ENCODE results near the gene OCA2. TPM values are rescaled to one million over a fixed set of nuclear protein-coding genes. Genes with fewer than 3 reads are reported as not detected.

Gene OCA2
- polyA plus RNA-seq, 1 experiment: not detected

- H3K27me3 ChIP-seq (ENCODE audit: control insufficient read depth, insufficient read depth, low read length): no peaks in the 10 kb centered on the region
- POLR2A ChIA-PET: no interaction called here
- TF ChIP-seq CTCF (IDR thresholded peaks at IDR 0.05; ENCODE audit: low read depth, low read length): no peak
- peaks cover 13% of the 10 kb centered on the region for H3K9me3 ChIP-seq (ENCODE audit: control insufficient read depth, insufficient read depth, low read length)
- no peak for DNase-seq (ENCODE audit: low read depth, low spot score)
- no peak overlapping the region for H3K27ac ChIP-seq (ENCODE audit: low read depth, low read length)
- H3K4me3 ChIP-seq (ENCODE audit: low read depth, low read length): no peak overlapping the region
- CTCF ChIA-PET: no interaction called here
Measured at GRCh38 chr15:27831384-27832236, 267.5 kb downstream of the OCA2 start.

DNA sequence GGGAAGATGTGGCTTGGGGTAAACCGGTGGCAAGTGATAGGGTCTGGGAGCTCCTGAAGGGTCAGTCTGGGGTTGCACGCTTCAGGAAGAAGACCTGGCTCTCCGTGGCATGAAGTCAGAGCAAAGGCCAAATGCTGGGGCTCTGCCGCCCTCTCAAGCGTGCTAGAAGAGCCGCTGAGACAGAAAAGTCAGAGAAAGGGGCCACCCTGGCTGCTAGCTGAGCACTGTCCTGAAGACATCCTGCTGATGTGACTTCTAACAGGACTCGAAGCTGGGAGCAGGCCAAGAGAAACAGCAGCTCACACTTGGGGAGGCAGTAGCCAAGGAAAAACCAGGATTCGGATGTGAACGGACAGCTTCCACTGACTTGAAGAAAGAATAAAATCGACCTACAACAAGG lies 270.4 kb downstream of the OCA2 start:
- DNase-seq (ENCODE audit: low read depth, low spot score): no peak
- no peaks in the 10 kb centered on the region for H3K27me3 ChIP-seq (ENCODE audit: control insufficient read depth, insufficient read depth, low read length)
- H3K27ac ChIP-seq (ENCODE audit: low read depth, low read length): no peak overlapping the region
- no peak for TF ChIP-seq CTCF (IDR thresholded peaks at IDR 0.05; ENCODE audit: low read depth, low read length)
- CTCF ChIA-PET: no interaction called here
- POLR2A ChIA-PET: no interaction called here
- peaks cover 22% of the 10 kb centered on the region for H3K9me3 ChIP-seq (ENCODE audit: control insufficient read depth, insufficient read depth, low read length)
- H3K4me3 ChIP-seq (ENCODE audit: low read depth, low read length): no peak overlapping the region

DNA sequence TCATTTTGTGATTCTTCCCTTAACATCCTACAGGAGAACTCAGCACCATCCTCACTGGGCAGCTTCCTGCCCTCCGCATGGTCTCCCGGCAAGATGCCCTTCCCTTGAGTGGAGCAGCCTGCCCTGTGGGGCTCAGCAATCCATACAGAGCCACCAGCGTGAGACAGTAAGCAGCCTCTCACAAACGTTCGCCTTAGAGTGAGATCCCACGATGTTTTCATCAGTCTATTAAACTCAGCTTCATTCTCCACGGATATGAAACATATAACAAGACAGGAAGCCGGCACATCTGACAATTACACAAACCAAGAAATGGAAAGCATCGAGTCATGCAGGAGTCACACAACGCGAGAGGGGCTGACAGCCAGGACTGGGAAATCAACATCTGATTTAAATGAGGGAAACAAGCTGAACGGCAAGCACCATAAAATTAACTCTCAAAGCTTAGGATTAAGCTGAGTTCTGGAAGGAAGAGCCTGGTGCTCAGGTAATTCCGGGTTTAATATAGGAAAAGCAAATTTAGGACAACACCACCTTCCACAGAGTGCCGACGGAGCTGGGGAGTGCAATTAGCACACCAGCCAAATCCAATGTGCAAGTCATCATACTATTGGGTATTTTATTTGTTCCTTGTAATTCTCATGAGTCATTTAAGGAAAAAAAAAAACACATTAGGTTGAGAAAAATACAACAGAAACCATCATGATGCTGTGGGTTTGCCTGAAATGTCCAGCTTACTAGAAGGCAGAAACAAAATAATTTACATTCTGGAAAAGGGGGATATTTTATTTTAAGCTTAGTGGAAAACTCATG lies 272.0 kb downstream of the OCA2 start:
- Histone ChIP-seq H3K27me3 (ENCODE audit: control insufficient read depth, insufficient read depth, low read length) (no peaks in the 10 kb centered on the region), H3K9me3 (ENCODE audit: control insufficient read depth, insufficient read depth, low read length) (peaks cover 18% of the 10 kb centered on the region; the same call in 1 of the 2 replicates), H3K4me3 (ENCODE audit: low read depth, low read length) (no peak overlapping the region), H3K27ac (ENCODE audit: low read depth, low read length) (peak overlapping the region; percentile 39)
- ChIA-PET CTCF (no interaction called here), POLR2A (no interaction called here)
- no peak for TF ChIP-seq CTCF (IDR thresholded peaks at IDR 0.05; ENCODE audit: low read depth, low read length)
- DNase-seq (ENCODE audit: low read depth, low spot score): no peak

- no peaks in the 10 kb centered on the region for H3K27me3 ChIP-seq (ENCODE audit: control insufficient read depth, insufficient read depth, low read length)
- no peak overlapping the region for H3K27ac ChIP-seq (ENCODE audit: low read depth, low read length)
- peaks cover 11% of the 10 kb centered on the region; the same call in 1 of the 2 replicates for H3K9me3 ChIP-seq (ENCODE audit: control insufficient read depth, insufficient read depth, low read length)
- no peak for DNase-seq (ENCODE audit: low read depth, low spot score)
- TF ChIP-seq CTCF (IDR thresholded peaks at IDR 0.05; ENCODE audit: low read depth, low read length): no peak
- no peak overlapping the region for H3K4me3 ChIP-seq (ENCODE audit: low read depth, low read length)
- CTCF ChIA-PET: no interaction called here
- POLR2A ChIA-PET: no interaction called here
Measured at GRCh38 chr15:27826411-27826810, 272.7 kb downstream of the OCA2 start.
